Muscle of back (tissue), 13 donors: ENCODE results near the gene PCDHGA8. TPM values are rescaled to one million over a fixed set of nuclear protein-coding genes. Genes with fewer than 3 reads are reported as not detected.
"Not testable (repeated sequence)": the region's sequence is repeated elsewhere in the genome, so short reads cannot be mapped to it uniquely, and the experiment has no call there.

Experiments
- DNase-seq, 3 donors: peaks; one replicate each; pipeline versions ENCODE4 v3.0.0 to v3.0.0-alpha.2; 2013
- long read RNA-seq, 9 donors: transcript quantifications; one replicate each; lab custom pipeline, GENCODE V29; 2026
- polyA plus RNA-seq, 10 donors: library from polyadenylated mRNA; unstranded; fragments of 120-200 nt; gene quantifications; one replicate each; pipeline ENCODE4 v1.2.1, GENCODE V29; 2013; ENCODE audit not compliant: insufficient read length in 10 of 10

The PCDHGA8 gene
- polyA plus RNA-seq, result under 1 TPM; 0.43 to 0.83 (median 0.57) TPM
- long read RNA-seq, donor 1, full-length matches to known transcripts, result 1 of 1 reads
- long read RNA-seq, donor 1, partial matches to known transcripts, result 0 of 1 reads
- long read RNA-seq, donor 1, other reads (novel, unspliced or antisense), result 0 of 1 reads
- long read RNA-seq, donor 2, full-length matches to known transcripts, result 1 of 1 reads
- long read RNA-seq, donor 2, partial matches to known transcripts, result 0 of 1 reads
- long read RNA-seq, donor 2, other reads (novel, unspliced or antisense), result 0 of 1 reads
- long read RNA-seq, donor 3, result 0 reads
- long read RNA-seq, donor 4, full-length matches to known transcripts, result 1 of 1 reads
- long read RNA-seq, donor 4, partial matches to known transcripts, result 0 of 1 reads
- long read RNA-seq, donor 4, other reads (novel, unspliced or antisense), result 0 of 1 reads
- long read RNA-seq, donor 5, full-length matches to known transcripts, result 1 of 1 reads
- long read RNA-seq, donor 5, partial matches to known transcripts, result 0 of 1 reads
- long read RNA-seq, donor 5, other reads (novel, unspliced or antisense), result 0 of 1 reads
- long read RNA-seq, donor 6, full-length matches to known transcripts, result 1 of 1 reads
- long read RNA-seq, donor 6, partial matches to known transcripts, result 0 of 1 reads
- long read RNA-seq, donor 6, other reads (novel, unspliced or antisense), result 0 of 1 reads
- long read RNA-seq, donor 7, full-length matches to known transcripts, result 1 of 1 reads
- long read RNA-seq, donor 7, partial matches to known transcripts, result 0 of 1 reads
- long read RNA-seq, donor 7, other reads (novel, unspliced or antisense), result 0 of 1 reads
- long read RNA-seq, donor 8, full-length matches to known transcripts, result 1 of 1 reads
- long read RNA-seq, donor 8, partial matches to known transcripts, result 0 of 1 reads
- long read RNA-seq, donor 8, other reads (novel, unspliced or antisense), result 0 of 1 reads
- long read RNA-seq, donor 9, result 0 reads

DNA sequence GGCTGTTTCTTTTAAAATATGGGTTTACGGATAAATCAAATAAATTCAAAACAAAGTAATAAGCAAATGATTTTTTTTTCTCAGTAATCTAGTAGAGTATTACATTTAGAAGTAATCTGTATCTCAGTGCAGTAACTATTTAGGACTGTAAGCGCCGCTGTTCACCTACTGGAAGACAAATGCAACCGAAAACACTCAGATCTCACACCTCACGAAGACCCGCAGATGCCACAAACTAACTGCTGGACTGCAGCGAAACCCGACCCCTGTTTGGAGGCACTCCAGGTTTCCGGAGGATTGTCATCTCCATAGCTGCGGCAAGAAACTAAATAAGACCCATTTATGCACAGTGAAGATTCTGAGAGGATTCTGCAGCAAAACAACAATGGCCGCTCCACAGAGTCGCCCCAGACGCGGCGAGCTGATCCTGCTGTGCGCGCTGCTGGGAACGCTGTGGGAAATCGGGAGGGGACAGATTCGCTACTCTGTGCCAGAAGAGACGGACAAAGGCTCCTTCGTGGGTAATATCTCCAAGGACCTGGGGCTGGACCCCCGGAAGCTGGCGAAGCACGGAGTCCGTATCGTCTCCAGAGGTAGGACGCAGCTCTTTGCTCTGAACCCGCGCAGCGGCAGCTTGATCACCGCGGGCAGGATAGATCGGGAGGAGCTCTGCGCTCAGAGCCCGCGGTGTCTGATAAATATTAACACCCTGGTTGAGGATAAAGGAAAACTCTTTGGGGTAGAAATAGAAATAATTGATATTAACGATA lies at the start of gene PCDHGA8:
TSS of gene PCDHGA8 (plus strand) at position 205 of the 770 bp plus-strand sequence. CDS start at position 386, 181 bp downstream.
- DNase-seq, result no peak

GRCh38 chr5:141342773-141343172 lies 49.7 kb upstream of the PCDHGA8 start:
- DNase-seq, result no peak

DNA sequence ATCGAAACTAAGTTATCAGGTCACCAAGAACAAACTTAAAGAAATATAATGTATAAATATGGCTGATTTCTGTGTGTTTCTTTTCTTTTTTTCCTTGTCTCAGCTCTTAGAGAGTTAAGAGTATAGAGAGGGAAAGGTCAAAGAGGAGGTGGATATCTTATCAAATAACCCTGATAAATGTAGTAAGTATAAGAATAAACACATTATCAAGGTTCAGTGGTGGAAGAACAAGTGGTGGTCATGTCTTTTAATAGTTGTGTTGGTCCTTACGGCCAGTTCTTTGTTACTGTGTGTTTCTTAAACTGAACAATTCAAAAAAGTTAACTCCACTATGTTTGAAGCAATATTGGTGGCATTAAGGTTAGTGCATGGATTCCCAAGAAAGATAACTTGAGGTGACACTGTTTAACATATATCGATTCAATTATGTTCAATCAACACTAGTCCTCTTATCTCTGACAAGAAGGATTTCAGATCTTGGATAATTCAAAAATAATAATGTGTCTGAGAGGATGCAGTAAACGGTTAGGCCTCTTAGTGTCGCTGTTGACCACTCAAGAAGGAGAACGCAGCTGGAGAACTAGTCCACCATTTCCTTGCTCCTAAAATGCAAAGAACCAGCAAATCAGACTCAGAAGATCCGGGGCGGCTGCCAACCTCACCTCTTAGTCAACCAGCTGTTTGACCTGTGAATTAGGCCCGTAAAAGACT lies 49.0 kb upstream of the PCDHGA8 start, which contains the start of gene PCDHGA3:
TSS of gene PCDHGA3 (plus strand) at position 588 of the 711 bp plus-strand sequence. CDS start 205 bp downstream, outside the sequence.
- DNase-seq, result peak in 1 of 3 donors; percentile 14

GRCh38 chr5:141343953-141344463 lies 48.4 kb upstream of the PCDHGA8 start:
- peak in 1 of 3 donors; percentile 17 for DNase-seq

DNA sequence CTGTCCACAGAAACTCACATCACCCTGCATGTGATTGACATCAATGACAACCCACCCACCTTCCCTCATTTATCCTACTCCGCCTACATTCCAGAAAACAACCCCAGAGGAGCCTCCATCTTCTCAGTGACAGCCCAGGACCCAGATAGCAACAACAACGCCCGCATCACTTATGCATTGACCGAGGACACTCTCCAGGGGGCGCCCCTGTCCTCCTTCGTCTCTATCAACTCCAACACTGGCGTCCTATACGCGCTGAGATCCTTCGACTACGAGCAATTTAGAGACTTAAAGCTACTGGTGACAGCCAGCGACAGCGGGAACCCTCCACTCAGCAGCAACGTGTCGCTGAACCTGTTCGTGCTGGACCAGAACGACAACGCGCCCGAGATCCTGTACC lies 47.1 kb upstream of the PCDHGA8 start:
- DNase-seq, result no peak

GRCh38 chr5:141346017-141346416 lies 46.4 kb upstream of the PCDHGA8 start:
- not testable (repeated sequence) for DNase-seq

- DNase-seq, result no peak
Observed at GRCh38 chr5:141349917-141350619, 42.4 kb upstream of the PCDHGA8 start, which contains the start of gene PCDHGB1. TSS of gene PCDHGB1 (plus strand) at chr5:141350099. CDS start at chr5:141350261, 162 bp downstream.

GRCh38 chr5:141351591-141351990 lies 40.8 kb upstream of the PCDHGA8 start:
- no peak for DNase-seq

DNA sequence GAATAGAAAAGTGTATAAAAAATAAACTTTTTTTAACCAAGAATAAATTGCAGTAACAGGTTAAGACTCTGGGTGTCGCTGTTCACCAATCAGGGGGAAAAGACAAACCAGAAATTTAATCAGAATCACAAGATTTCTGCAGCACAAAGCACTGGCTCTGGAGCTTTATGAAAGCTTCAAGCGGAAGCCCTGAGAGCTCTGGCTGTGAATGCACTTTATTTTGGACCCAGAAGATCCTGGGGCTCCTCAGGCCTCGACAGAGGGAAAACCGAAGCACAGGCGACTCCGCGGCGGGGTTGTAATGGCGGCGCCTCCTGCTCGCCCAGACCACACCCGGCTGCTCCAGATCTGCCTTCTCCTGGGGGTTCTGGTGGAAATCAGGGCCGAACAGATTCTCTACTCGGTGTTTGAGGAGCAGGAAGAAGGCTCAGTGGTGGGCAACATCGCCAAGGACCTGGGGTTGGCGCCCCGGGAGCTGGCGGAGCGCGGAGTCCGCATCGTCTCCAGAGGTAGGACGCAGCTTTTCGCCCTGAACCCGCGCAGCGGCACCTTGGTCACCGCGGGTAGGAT lies 37.4 kb upstream of the PCDHGA8 start, which contains the start of gene PCDHGA4:
TSS of gene PCDHGA4 (plus strand) at position 122 of the 570 bp plus-strand sequence. CDS start at position 209, 87 bp downstream.
- DNase-seq, result no peak

GRCh38 chr5:141355641-141356040 lies 36.8 kb upstream of the PCDHGA8 start:
- no peak for DNase-seq

GRCh38 chr5:141356133-141356532 lies 36.3 kb upstream of the PCDHGA8 start:
- DNase-seq, result no peak

- no peak for DNase-seq
Observed at GRCh38 chr5:141356950-141357349, 35.5 kb upstream of the PCDHGA8 start.

GRCh38 chr5:141359790-141360426 lies 32.5 kb upstream of the PCDHGA8 start, which contains the start of gene PCDHGB2:
TSS of gene PCDHGB2 (plus strand) at chr5:141359994. CDS start at chr5:141360136, 142 bp downstream.
- peak in 1 of 3 donors; percentile 11 for DNase-seq

GRCh38 chr5:141360685-141361084 lies 31.7 kb upstream of the PCDHGA8 start:
- DNase-seq, result no peak

DNA sequence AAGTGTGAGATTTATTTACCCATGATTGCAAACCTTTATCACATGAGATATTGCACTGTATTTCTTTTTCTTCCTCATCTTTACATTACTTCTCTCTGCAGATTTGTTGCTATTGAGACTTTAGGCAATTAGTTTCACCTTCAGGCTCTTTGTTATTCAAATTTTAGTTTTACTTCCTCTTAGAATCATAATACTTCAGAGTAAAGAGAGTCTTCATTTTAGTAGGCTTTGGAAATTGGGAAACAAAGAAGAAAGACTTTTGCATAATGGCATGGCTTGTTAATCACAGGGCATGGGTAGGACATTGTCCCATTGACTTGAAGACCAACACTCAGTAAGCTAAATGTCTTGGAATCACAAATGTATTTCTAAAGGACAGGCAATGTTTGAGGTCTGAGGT lies 29.7 kb upstream of the PCDHGA8 start:
- no peak for DNase-seq

GRCh38 chr5:141363952-141364660 lies 28.3 kb upstream of the PCDHGA8 start, which contains the start of gene PCDHGA5:
TSS of gene PCDHGA5 (plus strand) at chr5:141364162. CDS start at chr5:141364331, 169 bp downstream.
- DNase-seq, result peak in 1 of 3 donors; percentile 17

DNA sequence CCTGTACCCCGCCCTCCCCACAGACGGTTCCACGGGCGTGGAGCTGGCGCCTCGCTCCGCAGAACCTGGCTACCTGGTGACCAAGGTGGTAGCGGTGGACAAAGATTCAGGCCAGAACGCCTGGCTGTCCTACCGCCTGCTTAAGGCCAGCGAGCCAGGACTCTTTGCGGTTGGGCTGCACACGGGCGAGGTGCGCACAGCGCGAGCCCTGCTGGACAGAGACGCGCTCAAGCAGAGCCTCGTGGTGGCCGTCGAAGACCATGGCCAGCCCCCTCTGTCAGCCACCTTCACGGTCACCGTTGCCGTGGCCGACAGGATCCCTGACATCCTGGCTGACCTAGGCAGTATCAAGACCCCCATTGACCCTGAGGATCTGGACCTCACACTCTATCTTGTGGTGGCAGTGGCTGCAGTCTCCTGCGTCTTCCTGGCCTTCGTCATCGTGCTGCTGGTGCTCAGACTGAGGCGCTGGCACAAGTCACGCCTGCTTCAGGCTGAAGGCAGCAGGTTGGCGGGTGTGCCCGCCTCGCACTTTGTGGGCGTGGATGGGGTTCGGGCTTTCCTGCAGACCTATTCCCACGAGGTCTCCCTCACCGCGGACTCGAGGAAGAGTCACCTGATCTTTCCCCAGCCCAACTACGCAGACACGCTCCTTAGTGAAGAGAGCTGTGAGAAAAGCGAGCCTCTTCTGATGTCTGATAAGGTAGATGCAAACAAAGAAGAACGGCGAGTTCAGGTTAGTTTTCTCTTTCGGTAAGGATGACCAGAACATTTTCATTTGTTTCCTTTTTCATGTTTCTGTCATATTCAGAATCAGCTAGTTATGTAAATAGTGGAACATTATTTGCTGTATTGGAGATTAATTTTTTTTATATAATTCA lies 26.2 kb upstream of the PCDHGA8 start:
- DNase-seq, result no peak
